Left ventricle myocardium inferior (tissue), 1 donor: Measurements from ENCODE around the gene DNLZ. TPM values are rescaled to one million over a fixed set of nuclear protein-coding genes. Genes with fewer than 3 reads are reported as not detected.

Experiments used
- DNase-seq: peaks from one replicate; pipeline ENCODE4 v3.0.0-alpha.2; 2020
- H3K27ac ChIP-seq: fragments of 200-600 bp; replicated peaks from 2 replicates; pipeline ENCODE4 v1.8.0; 2021
- H3K27me3 ChIP-seq: fragments of 200-600 bp; 2 replicates; pipeline ENCODE4 v1.8.0; 2021; ENCODE audit warnings: low read depth
- H3K36me3 ChIP-seq: fragments of 200-600 bp; 2 replicates; pipeline ENCODE4 v1.8.0; 2021
- H3K4me1 ChIP-seq: fragments of 200-600 bp; 2 replicates; pipeline ENCODE4 v1.8.0; 2021
- H3K4me3 ChIP-seq: fragments of 200-600 bp; 2 replicates; pipeline ENCODE4 v1.8.0; 2021; ENCODE audit warnings: mild to moderate bottlenecking, moderate library complexity
- H3K9me3 ChIP-seq: fragments of 200-600 bp; replicated peaks from 2 replicates; pipeline ENCODE4 v1.8.0; 2021
- CTCF ChIP-seq: fragments of 200-600 bp; IDR thresholded peaks from 2 replicates; pipeline ENCODE4 v1.8.0; 2021; ENCODE audit warnings: antibody characterized with exemption, mild to moderate bottlenecking, borderline replicate concordance
- intact Hi-C: fragments of 100-400 bp; cut with micrococcal nuclease; formaldehyde crosslinking; loops from one replicate; pipeline ENCODE4 v1.11.0; 2022
- total RNA-seq: library from RNA; stranded (reverse); fragmentation: NEBNext Ultra II Directional; extraction: Animal tissue kit (Norgen Biotek cat#: 25700); gene quantifications from one replicate; pipeline ENCODE4 v1.2.1, GENCODE V29; 2021
- donor health status: DM: no; HTN: yes; CAD: no; lungs with severe emphysema.

DNLZ gene
- total RNA-seq, 1 donor from 2014 or later = 37.6 TPM

GRCh38 chr9:136343884-136344269 is 19.7 kb downstream of the DNLZ start:
- TF ChIP-seq CTCF = no peak
- intact Hi-C loops = no loop called here
- peak overlapping the region; percentile 64 for H3K4me3 ChIP-seq
- peak overlapping the region; percentile 96 for H3K27ac ChIP-seq
- peaks cover 73% of the 10 kb centered on the region for H3K4me1 ChIP-seq
- no peaks in the 10 kb centered on the region for H3K9me3 ChIP-seq
- DNase-seq = no peak
- peaks cover under 1% of the 10 kb centered on the region for H3K36me3 ChIP-seq
- no peaks in the 10 kb centered on the region for H3K27me3 ChIP-seq

GRCh38 chr9:136343121-136343883 is 20.2 kb downstream of the DNLZ start:
- Histone ChIP-seq H3K4me3 (peak overlapping the region; percentile 64), H3K27ac (peak overlapping the region; percentile 96), H3K27me3 (no peaks in the 10 kb centered on the region), H3K36me3 (peaks cover 6% of the 10 kb centered on the region), H3K9me3 (no peaks in the 10 kb centered on the region), H3K4me1 (peaks cover 73% of the 10 kb centered on the region)
- DNase-seq = peak; percentile 82
- TF ChIP-seq CTCF = no peak
- intact Hi-C loops = no loop called here

- Histone ChIP-seq H3K27me3 (no peaks in the 10 kb centered on the region), H3K4me3 (peak overlapping the region; percentile 64), H3K4me1 (peaks cover 73% of the 10 kb centered on the region), H3K27ac (peak overlapping the region; percentile 96), H3K36me3 (peaks cover 15% of the 10 kb centered on the region), H3K9me3 (no peaks in the 10 kb centered on the region)
- DNase-seq = peak; percentile 87
- intact Hi-C loops = no loop called here
- TF ChIP-seq CTCF = no peak
Observed at GRCh38 chr9:136342181-136343120, 21.1 kb downstream of the DNLZ start.

- H3K36me3 ChIP-seq = peaks cover 22% of the 10 kb centered on the region
- intact Hi-C loops = no loop called here
- H3K27me3 ChIP-seq = no peaks in the 10 kb centered on the region
- no peaks in the 10 kb centered on the region for H3K9me3 ChIP-seq
- peaks cover 73% of the 10 kb centered on the region for H3K4me1 ChIP-seq
- TF ChIP-seq CTCF = no peak
- H3K4me3 ChIP-seq = peak overlapping the region; percentile 64
- no peak for DNase-seq
- peak overlapping the region; percentile 96 for H3K27ac ChIP-seq
Observed at GRCh38 chr9:136341769-136342168, 21.8 kb downstream of the DNLZ start.

- Histone ChIP-seq H3K4me3 (peak overlapping the region; percentile 5), H3K9me3 (no peaks in the 10 kb centered on the region), H3K4me1 (peaks cover 67% of the 10 kb centered on the region), H3K27me3 (no peaks in the 10 kb centered on the region), H3K36me3 (peaks cover 28% of the 10 kb centered on the region), H3K27ac (peak overlapping the region; percentile 96)
- no peak for TF ChIP-seq CTCF
- intact Hi-C loops = no loop called here
- DNase-seq = peak; percentile 74
Observed at GRCh38 chr9:136341042-136341655, 22.4 kb downstream of the DNLZ start.
